ENCODE results near the gene CSPG4. TPM values are rescaled to one million over a fixed set of nuclear protein-coding genes. Genes with fewer than 3 reads are reported as not detected.

Gene CSPG4
- total and polyA plus RNA-seq, 2 of the 13 experiments (the other 11 are each of a cell fraction or from before 2014, with no cell fraction given), result 0.01 to 0.04 TPM

DNA sequence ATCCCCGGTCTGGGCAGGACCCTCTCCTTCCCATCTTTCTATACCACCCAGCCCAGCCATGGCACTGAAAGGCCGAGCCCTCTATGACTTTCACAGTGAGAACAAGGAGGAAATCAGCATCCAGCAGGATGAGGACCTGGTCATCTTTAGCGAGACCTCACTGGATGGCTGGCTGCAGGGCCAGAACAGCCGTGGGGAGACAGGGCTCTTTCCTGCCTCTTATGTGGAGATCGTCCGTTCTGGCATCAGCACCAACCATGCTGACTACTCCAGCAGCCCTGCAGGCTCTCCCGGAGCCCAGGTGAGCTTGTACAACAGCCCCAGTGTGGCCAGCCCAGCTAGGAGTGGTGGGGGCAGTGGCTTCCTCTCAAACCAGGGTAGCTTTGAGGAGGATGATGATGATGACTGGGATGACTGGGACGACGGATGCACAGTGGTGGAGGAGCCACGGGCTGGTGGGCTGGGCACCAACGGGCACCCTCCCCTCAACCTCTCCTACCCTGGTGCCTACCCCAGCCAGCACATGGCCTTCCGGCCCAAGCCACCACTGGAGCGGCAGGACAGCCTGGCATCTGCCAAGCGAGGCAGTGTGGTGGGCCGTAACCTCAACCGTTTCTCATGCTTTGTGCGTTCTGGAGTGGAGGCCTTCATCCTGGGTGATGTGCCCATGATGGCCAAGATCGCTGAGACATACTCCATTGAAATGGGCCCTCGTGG is 63.4 kb downstream of the CSPG4 start (continued):
- TF ChIP-seq NRL (CRISPR knock-in tag; IDR thresholded peaks at IDR 0.05; ENCODE audit: borderline replicate concordance), result 0 out of 2 replicates have a peak, but pooled peaks have one; percentile 46
- TF ChIP-seq, protein P1, sequence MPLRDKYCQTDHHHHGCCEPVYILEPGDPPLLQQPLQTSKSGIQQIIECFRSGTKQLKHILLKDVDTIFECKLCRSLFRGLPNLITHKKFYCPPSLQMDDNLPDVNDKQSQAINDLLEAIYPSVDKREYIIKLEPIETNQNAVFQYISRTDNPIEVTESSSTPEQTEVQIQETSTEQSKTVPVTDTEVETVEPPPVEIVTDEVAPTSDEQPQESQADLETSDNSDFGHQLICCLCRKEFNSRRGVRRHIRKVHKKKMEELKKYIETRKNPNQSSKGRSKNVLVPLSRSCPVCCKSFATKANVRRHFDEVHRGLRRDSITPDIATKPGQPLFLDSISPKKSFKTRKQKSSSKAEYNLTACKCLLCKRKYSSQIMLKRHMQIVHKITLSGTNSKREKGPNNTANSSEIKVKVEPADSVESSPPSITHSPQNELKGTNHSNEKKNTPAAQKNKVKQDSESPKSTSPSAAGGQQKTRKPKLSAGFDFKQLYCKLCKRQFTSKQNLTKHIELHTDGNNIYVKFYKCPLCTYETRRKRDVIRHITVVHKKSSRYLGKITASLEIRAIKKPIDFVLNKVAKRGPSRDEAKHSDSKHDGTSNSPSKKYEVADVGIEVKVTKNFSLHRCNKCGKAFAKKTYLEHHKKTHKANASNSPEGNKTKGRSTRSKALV (CRISPR knock-in tag; IDR thresholded peaks at IDR 0.05), result no peak
- no peak for TF ChIP-seq ZNF317 (CRISPR knock-in tag; IDR thresholded peaks at IDR 0.05)
- TF ChIP-seq ZBTB38 (CRISPR knock-in tag; IDR thresholded peaks at IDR 0.05), result peak; percentile 5; the same call in 1 of the 2 replicates
- TF ChIP-seq SP1 (IDR thresholded peaks at IDR 0.05), result no peak
- TF ChIP-seq SP1 (CRISPR knock-in tag; IDR thresholded peaks at IDR 0.05), result no peak
- TF ChIP-seq, protein P2, sequence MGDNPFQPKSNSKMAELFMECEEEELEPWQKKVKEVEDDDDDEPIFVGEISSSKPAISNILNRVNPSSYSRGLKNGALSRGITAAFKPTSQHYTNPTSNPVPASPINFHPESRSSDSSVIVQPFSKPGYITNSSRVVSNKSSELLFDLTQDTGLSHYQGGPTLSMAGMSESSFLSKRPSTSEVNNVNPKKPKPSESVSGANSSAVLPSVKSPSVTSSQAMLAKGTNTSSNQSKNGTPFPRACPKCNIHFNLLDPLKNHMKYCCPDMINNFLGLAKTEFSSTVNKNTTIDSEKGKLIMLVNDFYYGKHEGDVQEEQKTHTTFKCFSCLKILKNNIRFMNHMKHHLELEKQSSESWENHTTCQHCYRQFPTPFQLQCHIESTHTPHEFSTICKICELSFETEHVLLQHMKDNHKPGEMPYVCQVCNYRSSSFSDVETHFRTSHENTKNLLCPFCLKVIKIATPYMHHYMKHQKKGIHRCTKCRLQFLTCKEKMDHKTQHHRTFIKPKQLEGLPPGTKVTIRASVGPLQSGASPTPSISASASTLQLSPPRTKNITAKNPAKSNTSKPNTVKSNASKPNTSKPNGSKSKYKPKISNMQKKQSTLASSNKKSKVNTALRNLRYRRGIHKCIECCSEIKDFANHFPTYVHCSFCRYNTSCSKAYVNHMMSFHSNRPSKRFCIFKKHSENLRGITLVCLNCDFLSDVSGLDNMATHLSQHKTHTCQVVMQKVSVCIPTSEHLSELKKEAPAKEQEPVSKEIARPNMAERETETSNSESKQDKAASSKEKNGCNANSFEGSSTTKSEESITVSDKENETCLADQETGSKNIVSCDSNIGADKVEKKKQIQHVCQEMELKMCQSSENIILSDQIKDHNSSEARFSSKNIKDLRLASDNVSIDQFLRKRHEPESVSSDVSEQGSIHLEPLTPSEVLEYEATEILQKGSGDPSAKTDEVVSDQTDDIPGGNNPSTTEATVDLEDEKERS (CRISPR knock-in tag; IDR thresholded peaks at IDR 0.05), result no peak
- TF ChIP-seq, protein P3, sequence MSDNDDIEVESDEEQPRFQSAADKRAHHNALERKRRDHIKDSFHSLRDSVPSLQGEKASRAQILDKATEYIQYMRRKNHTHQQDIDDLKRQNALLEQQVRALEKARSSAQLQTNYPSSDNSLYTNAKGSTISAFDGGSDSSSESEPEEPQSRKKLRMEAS (IDR thresholded peaks at IDR 0.05), result no peak
- TF ChIP-seq SKI (IDR thresholded peaks at IDR 0.05; ENCODE audit: partially characterized antibody), result no peak
- TF ChIP-seq, protein P4, sequence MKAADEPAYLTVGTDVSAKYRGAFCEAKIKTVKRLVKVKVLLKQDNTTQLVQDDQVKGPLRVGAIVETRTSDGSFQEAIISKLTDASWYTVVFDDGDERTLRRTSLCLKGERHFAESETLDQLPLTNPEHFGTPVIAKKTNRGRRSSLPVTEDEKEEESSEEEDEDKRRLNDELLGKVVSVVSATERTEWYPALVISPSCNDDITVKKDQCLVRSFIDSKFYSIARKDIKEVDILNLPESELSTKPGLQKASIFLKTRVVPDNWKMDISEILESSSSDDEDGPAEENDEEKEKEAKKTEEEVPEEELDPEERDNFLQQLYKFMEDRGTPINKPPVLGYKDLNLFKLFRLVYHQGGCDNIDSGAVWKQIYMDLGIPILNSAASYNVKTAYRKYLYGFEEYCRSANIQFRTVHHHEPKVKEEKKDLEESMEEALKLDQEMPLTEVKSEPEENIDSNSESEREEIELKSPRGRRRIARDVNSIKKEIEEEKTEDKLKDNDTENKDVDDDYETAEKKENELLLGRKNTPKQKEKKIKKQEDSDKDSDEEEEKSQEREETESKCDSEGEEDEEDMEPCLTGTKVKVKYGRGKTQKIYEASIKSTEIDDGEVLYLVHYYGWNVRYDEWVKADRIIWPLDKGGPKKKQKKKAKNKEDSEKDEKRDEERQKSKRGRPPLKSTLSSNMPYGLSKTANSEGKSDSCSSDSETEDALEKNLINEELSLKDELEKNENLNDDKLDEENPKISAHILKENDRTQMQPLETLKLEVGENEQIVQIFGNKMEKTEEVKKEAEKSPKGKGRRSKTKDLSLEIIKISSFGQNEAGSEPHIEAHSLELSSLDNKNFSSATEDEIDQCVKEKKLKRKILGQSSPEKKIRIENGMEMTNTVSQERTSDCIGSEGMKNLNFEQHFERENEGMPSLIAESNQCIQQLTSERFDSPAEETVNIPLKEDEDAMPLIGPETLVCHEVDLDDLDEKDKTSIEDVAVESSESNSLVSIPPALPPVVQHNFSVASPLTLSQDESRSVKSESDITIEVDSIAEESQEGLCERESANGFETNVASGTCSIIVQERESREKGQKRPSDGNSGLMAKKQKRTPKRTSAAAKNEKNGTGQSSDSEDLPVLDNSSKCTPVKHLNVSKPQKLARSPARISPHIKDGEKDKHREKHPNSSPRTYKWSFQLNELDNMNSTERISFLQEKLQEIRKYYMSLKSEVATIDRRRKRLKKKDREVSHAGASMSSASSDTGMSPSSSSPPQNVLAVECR (CRISPR knock-in tag; IDR thresholded peaks at IDR 0.05; ENCODE audit: borderline replicate concordance), result 0 out of 2 replicates have a peak, but pooled peaks have one; percentile 13
- TF ChIP-seq ZFP37 (CRISPR knock-in tag; IDR thresholded peaks at IDR 0.05; ENCODE audit: borderline replicate concordance), result no peak
- TF ChIP-seq SOX13 (IDR thresholded peaks at IDR 0.05), result no peak
- TF ChIP-seq SOX13 (CRISPR knock-in tag; conservative IDR thresholded peaks at IDR 0.05 in 1 of 2, IDR thresholded peaks at IDR 0.05 in 1 of 2), result no peak
- TF ChIP-seq CENPX (CRISPR knock-in tag; IDR thresholded peaks at IDR 0.05), result no peak
- TF ChIP-seq SETDB1 (CRISPR knock-in tag; IDR thresholded peaks at IDR 0.05; ENCODE audit: borderline replicate concordance), result no peak
- TF ChIP-seq ZNF839 (CRISPR knock-in tag; IDR thresholded peaks at IDR 0.05; ENCODE audit: borderline replicate concordance), result 0 out of 2 replicates have a peak, but pooled peaks have one; percentile 49
- TF ChIP-seq FOXC1 (CRISPR knock-in tag; IDR thresholded peaks at IDR 0.05; ENCODE audit: borderline replicate concordance), result no peak
- no peak for TF ChIP-seq ZNF441 (CRISPR knock-in tag; IDR thresholded peaks at IDR 0.05; ENCODE audit: borderline replicate concordance)
- TF ChIP-seq DNMT1 (CRISPR knock-in tag; IDR thresholded peaks at IDR 0.05), result no peak
- TF ChIP-seq HNRNPH1 (optimal IDR thresholded peaks at IDR 0.05; ENCODE audit: low read depth, low read length), result no peak
- no peak for TF ChIP-seq TARDBP (CRISPR knock-in tag; IDR thresholded peaks at IDR 0.05)

Data from HepG2 (cell line).